IPS-18c (cell line): ENCODE results near the gene VMAC.
A peak's percentile ranks its signal among the peaks of the same experiment; 100 is the strongest.

ENCODE experiments used
- H3K4me3 ChIP-seq: 2 replicates; pipeline ENCODE4 v1.7.0; 2013; ENCODE audit warnings: low read depth, mild to moderate bottlenecking, low read length, moderate library complexity; ENCODE audit not compliant: insufficient read depth
- H3K9me3 ChIP-seq: one replicate; pipeline ENCODE4 v1.6.1; 2013; ENCODE audit warnings: mild to moderate bottlenecking, low read length, moderate library complexity; ENCODE audit not compliant: control insufficient read depth, insufficient read depth

VMAC gene

GRCh38 chr19:5896365-5897076 is 8.2 kb upstream of the VMAC start:
- H3K4me3 ChIP-seq: no peak overlapping the region; the same call in 1 of the 2 replicates
- no peaks in the 10 kb centered on the region for H3K9me3 ChIP-seq

GRCh38 chr19:5897189-5897969 is 7.3 kb upstream of the VMAC start:
- no peaks in the 10 kb centered on the region for H3K9me3 ChIP-seq
- no peak overlapping the region for H3K4me3 ChIP-seq

GRCh38 chr19:5899728-5900526 is 4.7 kb upstream of the VMAC start:
- H3K9me3 ChIP-seq: no peaks in the 10 kb centered on the region
- H3K4me3 ChIP-seq: no peak overlapping the region

- H3K9me3 ChIP-seq: no peaks in the 10 kb centered on the region
- H3K4me3 ChIP-seq: no peak overlapping the region
Measured at GRCh38 chr19:5900976-5901375, 3.7 kb upstream of the VMAC start.

- H3K9me3 ChIP-seq: no peaks in the 10 kb centered on the region
- peak overlapping the region; percentile 99 for H3K4me3 ChIP-seq
Measured at GRCh38 chr19:5903056-5903623, 1.5 kb upstream of the VMAC start.

GRCh38 chr19:5903624-5904351 is 884 bp upstream of the VMAC start, which contains the start of gene NDUFA11:
TSS of gene NDUFA11 (minus strand) at chr19:5903790. CDS start at chr19:5903708, 82 bp downstream.
- H3K4me3 ChIP-seq: peak within 1 kb of the TSS; percentile 99

GRCh38 chr19:5905114-5905778 is 574 bp downstream of the VMAC start:
- H3K4me3 ChIP-seq: peak overlapping the region; percentile 84
- H3K9me3 ChIP-seq: no peaks in the 10 kb centered on the region

More at GRCh38 chr19:5903624-5904351, 884 bp upstream of the VMAC start, which contains the start of gene NDUFA11:
- no peaks in the 10 kb centered on the region for H3K9me3 ChIP-seq

- Histone ChIP-seq H3K9me3 (no peaks in the 10 kb centered on the region), H3K4me3 (no peak overlapping the region)
Measured at GRCh38 chr19:5907241-5907640, 2.6 kb downstream of the VMAC start.

GRCh38 chr19:5908773-5909442 is 4.2 kb downstream of the VMAC start:
- no peaks in the 10 kb centered on the region for H3K9me3 ChIP-seq
- H3K4me3 ChIP-seq: no peak overlapping the region

GRCh38 chr19:5910638-5910907 is 5.9 kb downstream of the VMAC start:
- Histone ChIP-seq H3K9me3 (no peaks in the 10 kb centered on the region), H3K4me3 (no peak overlapping the region)

GRCh38 chr19:5911366-5911765 is 6.7 kb downstream of the VMAC start:
- H3K9me3 ChIP-seq: no peaks in the 10 kb centered on the region
- no peak overlapping the region for H3K4me3 ChIP-seq

- Histone ChIP-seq H3K4me3 (no peak within 1 kb of the TSS), H3K9me3 (no peaks in the 10 kb centered on the region)
Measured at GRCh38 chr19:5913739-5914357, 9.2 kb downstream of the VMAC start, which contains the start of gene CAPS. TSS of gene CAPS (plus strand) at chr19:5914254. CDS start at chr19:5914407, 153 bp downstream.

GRCh38 chr19:5914358-5914774 is 9.7 kb downstream of the VMAC start:
- Histone ChIP-seq H3K4me3 (no peak overlapping the region), H3K9me3 (no peaks in the 10 kb centered on the region)

GRCh38 chr19:5914946-5915781 is 10.5 kb downstream of the VMAC start:
- Histone ChIP-seq H3K9me3 (no peaks in the 10 kb centered on the region), H3K4me3 (no peak overlapping the region)

GRCh38 chr19:5915782-5916165 is 11.1 kb downstream of the VMAC start:
- Histone ChIP-seq H3K9me3 (no peaks in the 10 kb centered on the region), H3K4me3 (no peak overlapping the region)
